Measurements from ENCODE around the gene NYNRIN. TPM values are rescaled to one million over a fixed set of nuclear protein-coding genes. Genes with fewer than 3 reads are reported as not detected.

NYNRIN gene
- total RNA-seq, 1 donor from 2014 or later, result 6.0 TPM

GRCh38 chr14:24414077-24414476 is 15.3 kb downstream of the NYNRIN start:
- no peak for DNase-seq (ENCODE audit: low read depth)
- no peak overlapping the region for H3K4me3 ChIP-seq (ENCODE audit: low read depth, low read length)
- TF ChIP-seq CTCF (IDR thresholded peaks at IDR 0.05; ENCODE audit: insufficient read depth, low read length, poor library complexity, severe bottlenecking), result no peak

GRCh38 chr14:24414732-24415420 is 16.1 kb downstream of the NYNRIN start:
- no peak for TF ChIP-seq CTCF (IDR thresholded peaks at IDR 0.05; ENCODE audit: insufficient read depth, low read length, poor library complexity, severe bottlenecking)
- Histone ChIP-seq H3K27me3 (ENCODE audit: control insufficient read depth, insufficient read depth, low read length) (no peaks in the 10 kb centered on the region), H3K36me3 (ENCODE audit: control insufficient read depth, insufficient read depth, low read length) (no peaks in the 10 kb centered on the region), H3K4me3 (ENCODE audit: low read depth, low read length) (no peak overlapping the region)
- DNase-seq (ENCODE audit: low read depth), result no peak

More at GRCh38 chr14:24414077-24414476, 15.3 kb downstream of the NYNRIN start:
- H3K36me3 ChIP-seq (ENCODE audit: control insufficient read depth, insufficient read depth, low read length), result no peaks in the 10 kb centered on the region
- H3K27me3 ChIP-seq (ENCODE audit: control insufficient read depth, insufficient read depth, low read length), result no peaks in the 10 kb centered on the region

- no peaks in the 10 kb centered on the region for H3K36me3 ChIP-seq (ENCODE audit: control insufficient read depth, insufficient read depth, low read length)
- no peaks in the 10 kb centered on the region for H3K27me3 ChIP-seq (ENCODE audit: control insufficient read depth, insufficient read depth, low read length)
- no peak overlapping the region for H3K4me3 ChIP-seq (ENCODE audit: low read depth, low read length)
- no peak for TF ChIP-seq CTCF (IDR thresholded peaks at IDR 0.05; ENCODE audit: insufficient read depth, low read length, poor library complexity, severe bottlenecking)
- DNase-seq (ENCODE audit: low read depth), result no peak
Measured at GRCh38 chr14:24415421-24416253, 16.8 kb downstream of the NYNRIN start.

GRCh38 chr14:24416254-24416931 is 17.6 kb downstream of the NYNRIN start:
- Histone ChIP-seq H3K4me3 (ENCODE audit: low read depth, low read length) (no peak overlapping the region), H3K36me3 (ENCODE audit: control insufficient read depth, insufficient read depth, low read length) (no peaks in the 10 kb centered on the region), H3K27me3 (ENCODE audit: control insufficient read depth, insufficient read depth, low read length) (no peaks in the 10 kb centered on the region)
- DNase-seq (ENCODE audit: low read depth), result no peak
- no peak for TF ChIP-seq CTCF (IDR thresholded peaks at IDR 0.05; ENCODE audit: insufficient read depth, low read length, poor library complexity, severe bottlenecking)

- H3K36me3 ChIP-seq (ENCODE audit: control insufficient read depth, insufficient read depth, low read length), result no peaks in the 10 kb centered on the region
- H3K4me3 ChIP-seq (ENCODE audit: low read depth, low read length), result no peak overlapping the region
- no peak for TF ChIP-seq CTCF (IDR thresholded peaks at IDR 0.05; ENCODE audit: insufficient read depth, low read length, poor library complexity, severe bottlenecking)
- no peaks in the 10 kb centered on the region for H3K27me3 ChIP-seq (ENCODE audit: control insufficient read depth, insufficient read depth, low read length)
- no peak for DNase-seq (ENCODE audit: low read depth)
Measured at GRCh38 chr14:24416932-24417619, 18.3 kb downstream of the NYNRIN start.

All from kidney epithelial cell (primary cell).